Stimulated activated CD4-positive, alpha-beta T cell treated with anti-CD3 and anti-CD28 coated beads, Interleukin-1b, Interleukin-23, amount 100 ng/mL, for 1 hour (primary cell): Measurements from ENCODE around the gene KCNJ14.
"Not testable (repeated sequence)": the region's sequence is repeated elsewhere in the genome, so short reads cannot be mapped to it uniquely, and the experiment has no call there.

Experiments used
- DNase-seq, 2 donors: peaks; one replicate each; pipeline ENCODE4 v3.0.0-alpha.2; 2020; ENCODE audit warnings: low read depth in 2 of 2

The KCNJ14 gene

GRCh38 chr19:48488478-48488877 lies 33.1 kb downstream of the KCNJ14 start:
- DNase-seq: not testable (repeated sequence)

- peak; percentile 54 to 77 for DNase-seq
These were observed 34.3 kb downstream of the KCNJ14 start for GRCh38 chr19:48489608-48490216.

DNA sequence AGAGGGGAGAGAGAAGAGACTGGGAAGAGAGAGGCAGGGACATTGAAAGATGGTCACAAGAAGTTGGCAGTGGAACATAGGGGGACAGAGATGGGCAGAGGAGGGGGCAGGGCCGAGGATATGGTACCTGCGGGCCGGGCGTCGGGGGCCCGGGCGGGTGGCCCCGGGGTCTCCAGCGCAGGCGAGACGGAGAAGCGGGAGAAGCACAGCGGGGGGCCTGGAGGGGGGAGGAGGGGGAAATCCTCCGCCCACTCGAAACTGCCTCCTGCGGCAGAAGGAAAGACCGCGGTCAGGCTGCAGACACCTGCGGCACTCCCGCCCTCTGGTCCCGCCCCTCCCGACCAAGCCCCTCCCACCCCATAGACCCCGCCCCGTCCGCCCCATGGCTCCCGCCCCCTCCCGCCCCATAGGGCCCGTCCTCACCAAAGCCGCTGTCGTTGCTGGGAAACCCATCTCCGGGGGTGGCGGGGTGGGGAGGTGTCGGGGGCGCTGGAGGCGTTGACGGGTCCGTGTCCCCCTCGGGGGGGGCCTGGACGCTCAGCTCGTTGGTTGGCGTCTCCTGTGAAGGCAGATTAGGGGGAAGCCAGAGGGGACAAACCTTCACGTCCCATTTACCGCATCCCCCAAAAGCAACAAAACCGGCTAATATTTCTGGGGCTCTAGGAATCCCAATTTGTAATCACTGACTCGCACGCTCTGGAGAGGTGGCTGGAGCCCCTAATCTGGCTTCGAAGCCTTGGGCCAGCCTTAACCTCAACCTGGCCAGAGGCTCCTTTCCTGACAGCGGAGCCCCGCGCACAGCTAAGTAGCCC lies 35.8 kb downstream of the KCNJ14 start:
- peak in 1 of 2 donors; percentile 16 for DNase-seq

DNA sequence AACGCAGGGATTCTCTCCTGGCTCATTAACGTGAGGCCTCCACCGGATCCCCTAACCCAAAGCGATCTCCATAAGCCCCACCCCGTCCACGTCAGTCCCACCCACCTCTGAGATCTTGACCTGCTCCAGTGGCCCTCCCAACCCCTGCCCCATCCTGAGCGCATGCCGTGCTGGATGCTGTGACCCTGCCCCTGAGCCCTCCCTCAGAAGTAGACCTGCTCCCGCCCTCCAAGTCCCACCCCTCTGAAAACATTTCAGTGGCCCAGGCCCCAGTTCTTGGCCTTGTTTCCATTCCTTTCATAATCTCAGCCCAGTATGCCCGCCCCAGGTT lies 36.4 kb downstream of the KCNJ14 start:
- DNase-seq: no peak

- DNase-seq: peak; percentile 52 to 64
These were observed 37.7 kb downstream of the KCNJ14 start for GRCh38 chr19:48492925-48493717.

- DNase-seq: no peak
These were observed 38.5 kb downstream of the KCNJ14 start for GRCh38 chr19:48493718-48494401.

- no peak for DNase-seq
These were observed 40.0 kb downstream of the KCNJ14 start for GRCh38 chr19:48495396-48495795.

DNA sequence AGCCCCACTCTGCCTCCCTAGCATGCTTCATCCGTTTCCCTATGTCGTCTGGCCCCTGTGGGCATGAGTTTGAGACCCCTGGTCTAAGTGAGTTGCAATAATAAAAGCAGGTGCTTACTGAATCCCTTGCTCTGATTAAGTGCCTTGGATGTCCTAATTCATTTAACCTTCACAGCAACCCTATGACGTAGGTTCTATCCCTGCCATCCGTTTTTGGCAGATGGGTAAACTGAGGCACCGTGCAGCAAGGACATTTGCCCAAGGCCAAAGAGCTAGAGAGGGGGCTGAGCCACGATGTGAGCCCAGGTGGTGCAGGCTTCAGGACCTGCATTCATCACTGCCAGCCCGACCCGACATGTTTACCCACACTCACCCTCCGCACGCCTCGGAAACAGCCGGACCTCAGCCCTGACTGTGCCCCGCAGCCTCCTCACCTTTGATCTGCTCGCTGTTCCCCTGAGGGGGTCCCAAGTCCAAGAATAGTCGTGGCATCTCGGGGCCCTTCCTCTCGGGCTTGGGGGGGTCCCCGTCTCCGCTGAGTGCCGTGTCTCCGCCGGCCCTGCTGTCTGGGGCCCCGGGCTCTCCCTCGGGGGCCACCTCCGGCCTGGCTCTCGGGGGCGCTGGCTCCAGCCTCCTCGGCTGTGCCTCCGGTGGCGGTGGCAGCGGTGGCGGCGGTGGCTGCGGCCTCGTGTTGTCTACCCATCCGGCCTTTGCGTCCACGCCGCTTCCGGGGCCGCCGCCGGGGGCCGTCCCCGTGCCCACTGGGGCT lies 41.8 kb downstream of the KCNJ14 start:
- no peak for DNase-seq

DNA sequence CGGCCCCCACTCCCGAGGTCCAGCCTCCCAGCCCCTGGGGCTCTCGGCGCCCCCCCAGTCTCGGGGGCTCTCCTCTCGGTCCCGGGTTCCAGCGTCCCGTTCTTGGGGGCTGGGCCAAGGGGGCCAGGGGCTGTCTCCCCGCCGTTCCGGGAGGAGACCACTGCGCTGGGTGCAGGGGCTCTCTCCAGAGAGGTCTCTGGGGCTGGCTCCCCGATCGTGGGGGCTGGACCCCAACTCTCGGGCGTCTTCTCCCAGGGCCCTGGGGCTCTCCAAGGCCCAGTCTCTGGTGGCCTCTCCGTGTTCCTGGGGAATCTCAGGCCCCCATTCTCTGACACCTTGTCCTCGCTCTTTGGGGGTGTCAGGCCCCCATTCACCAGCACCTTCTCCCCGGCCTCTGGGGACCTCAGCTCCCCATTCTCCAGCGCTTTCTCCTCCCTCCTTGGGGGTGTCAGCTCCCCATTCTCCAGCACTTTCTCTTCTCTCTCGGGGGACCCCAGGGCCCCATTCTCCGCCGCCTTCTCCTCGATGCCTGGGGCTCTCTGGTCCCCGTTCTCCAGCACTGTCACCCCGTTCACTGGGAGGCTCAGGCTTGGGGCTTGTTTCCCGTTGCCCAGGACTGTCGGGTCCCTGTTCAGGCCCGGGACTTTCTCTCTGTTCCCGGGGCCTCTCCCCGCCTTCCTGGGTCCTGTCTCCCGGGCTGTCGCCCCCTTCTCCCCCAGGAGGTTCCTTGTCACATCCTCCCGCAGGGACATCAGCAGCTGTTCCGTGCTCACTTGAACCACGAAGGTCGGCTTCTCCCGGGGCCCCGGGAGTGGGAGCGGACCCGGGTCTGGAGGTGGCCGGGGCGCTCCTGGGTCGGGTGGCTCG lies 42.6 kb downstream of the KCNJ14 start:
- no peak for DNase-seq

- DNase-seq: no peak
These were observed 43.4 kb downstream of the KCNJ14 start for GRCh38 chr19:48498595-48499311.

DNA sequence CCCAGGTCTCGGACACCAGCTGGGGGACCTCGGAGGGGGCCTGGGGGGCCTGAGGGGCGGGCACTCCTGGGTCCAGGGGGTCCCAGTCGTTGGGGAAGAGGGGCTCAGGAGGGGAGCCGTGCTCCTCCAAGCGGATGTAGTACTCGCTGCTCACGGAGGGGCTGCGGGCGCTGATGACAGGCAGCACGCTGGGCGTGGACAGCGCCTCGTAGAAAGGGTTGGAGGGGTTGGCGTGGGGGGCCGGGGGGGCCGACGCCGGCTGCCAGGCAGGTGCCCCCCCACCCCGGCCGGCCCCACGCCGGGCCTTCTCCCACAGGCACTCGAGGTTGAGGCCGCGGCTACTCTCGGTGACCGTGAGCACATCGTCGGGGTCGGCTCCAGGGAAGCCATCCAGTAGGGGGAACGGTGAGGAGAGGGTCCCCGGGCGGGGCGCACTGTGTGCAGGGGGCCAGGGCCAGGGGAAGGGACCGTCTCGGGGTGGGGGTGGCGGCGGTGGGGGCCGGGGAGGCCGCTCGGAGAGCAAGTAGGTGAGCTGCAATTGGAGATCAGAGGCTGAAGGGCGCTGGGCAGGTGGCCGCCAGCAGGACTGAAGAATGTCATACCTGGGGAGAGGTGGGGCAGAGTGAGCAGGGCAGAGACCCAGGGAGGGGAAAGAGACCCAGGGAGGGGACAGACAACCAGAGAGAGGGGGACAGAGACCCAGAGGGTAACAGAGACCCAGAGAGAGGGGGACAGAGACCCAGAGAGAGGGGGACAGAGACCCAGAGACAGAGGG lies 44.1 kb downstream of the KCNJ14 start:
- DNase-seq: no peak

- DNase-seq: no peak
These were observed 45.6 kb downstream of the KCNJ14 start for GRCh38 chr19:48500830-48501493.

DNA sequence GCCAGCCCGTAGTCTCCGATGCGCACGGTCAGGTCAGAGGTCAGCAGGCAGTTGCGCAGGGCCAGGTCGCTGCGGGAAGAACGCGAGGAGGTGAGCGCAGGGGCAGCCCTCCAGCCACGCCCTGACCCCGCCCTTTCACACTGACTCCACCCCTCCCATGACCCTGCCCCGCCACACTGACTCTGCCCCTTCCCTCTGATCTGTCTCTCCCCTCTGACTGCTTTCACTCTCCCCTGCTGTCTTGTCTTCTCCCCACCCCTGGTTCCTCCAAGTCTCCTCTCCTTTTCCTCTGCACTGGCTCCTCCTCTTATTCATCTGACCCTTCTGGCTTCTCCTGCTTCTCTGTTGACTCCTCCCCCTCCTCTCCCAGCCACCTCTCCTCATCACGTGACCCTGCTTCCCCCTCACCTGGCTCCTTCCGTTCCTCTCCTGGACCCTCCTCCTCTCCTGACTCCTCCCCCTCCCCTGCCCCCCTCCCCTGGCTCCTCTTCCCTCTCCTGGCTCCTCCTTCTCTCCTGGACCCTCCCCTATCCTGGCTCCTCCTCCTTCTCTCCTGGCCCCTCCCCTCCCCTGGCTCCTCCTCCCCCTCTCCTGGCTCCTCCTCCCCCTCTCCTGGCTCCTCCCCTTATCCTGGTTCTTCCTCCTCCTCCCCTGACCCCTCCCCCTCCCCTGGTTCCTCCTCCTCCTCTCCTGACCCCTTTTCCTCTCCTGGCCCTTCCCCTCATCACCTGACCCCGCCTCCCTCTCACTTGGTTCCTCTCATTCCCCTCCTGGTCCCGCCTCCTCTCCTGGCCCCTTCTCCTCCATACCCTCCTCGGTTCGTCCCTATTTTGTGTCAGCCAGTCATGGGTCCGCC lies 46.3 kb downstream of the KCNJ14 start:
- DNase-seq: peak in 1 of 2 donors; percentile 49

GRCh38 chr19:48502350-48503018 lies 47.1 kb downstream of the KCNJ14 start:
- DNase-seq: no peak

- no peak for DNase-seq
These were observed 50.9 kb downstream of the KCNJ14 start for GRCh38 chr19:48506138-48506733.

DNA sequence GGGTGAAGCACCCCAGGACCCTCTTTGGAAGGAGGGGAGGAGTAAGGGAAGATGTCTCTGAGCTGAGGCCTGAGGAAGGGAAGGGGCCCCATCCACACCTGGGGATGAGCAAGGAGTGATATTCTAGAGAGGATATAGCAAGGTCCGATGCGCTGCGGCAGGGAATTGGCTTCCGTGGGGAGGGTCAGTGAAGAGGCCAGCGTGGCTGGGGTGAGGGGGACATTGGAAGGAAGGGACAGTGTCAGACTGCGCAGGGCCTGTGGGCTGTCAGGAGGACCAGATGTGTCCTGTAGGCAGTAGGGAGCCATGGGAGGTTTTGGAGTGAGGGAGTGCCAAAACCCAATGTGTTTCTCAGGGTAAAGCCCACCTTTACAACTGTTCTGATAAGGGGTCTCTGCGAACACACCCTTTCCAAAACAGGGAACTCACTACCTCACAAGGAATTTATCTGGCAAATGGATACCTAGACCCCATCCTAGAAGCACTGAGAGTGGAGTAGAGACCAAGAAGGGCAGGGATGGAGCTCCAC lies 52.6 kb downstream of the KCNJ14 start:
- no peak for DNase-seq
